ENCODE results near the gene PSMB7.

PSMB7 gene

GRCh38 chr9:124322618-124323432 is 92.4 kb downstream of the PSMB7 start:
- no peak for DNase-seq

DNA sequence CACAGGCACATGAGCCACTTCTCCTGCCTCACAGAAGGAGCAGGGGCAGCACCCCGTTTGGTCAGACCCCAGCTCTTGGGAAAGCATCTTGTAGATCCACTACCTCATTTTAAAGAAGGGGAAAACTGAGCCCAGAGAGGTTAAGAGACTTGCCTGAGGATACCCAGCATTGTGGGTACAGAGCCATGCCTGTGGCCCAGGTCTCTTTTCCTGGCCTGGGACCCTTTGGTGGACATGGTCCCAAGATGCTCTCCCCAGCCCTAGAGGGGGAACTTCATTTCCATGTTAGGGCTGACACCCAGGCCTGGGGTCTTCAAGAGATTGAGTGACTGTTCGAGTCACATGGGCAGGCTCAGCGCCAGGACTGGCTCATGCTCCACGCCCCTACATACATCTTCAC is 93.3 kb downstream of the PSMB7 start:
- no peak for DNase-seq

- no peak for DNase-seq
These were observed 93.8 kb downstream of the PSMB7 start for GRCh38 chr9:124321416-124321815.

DNA sequence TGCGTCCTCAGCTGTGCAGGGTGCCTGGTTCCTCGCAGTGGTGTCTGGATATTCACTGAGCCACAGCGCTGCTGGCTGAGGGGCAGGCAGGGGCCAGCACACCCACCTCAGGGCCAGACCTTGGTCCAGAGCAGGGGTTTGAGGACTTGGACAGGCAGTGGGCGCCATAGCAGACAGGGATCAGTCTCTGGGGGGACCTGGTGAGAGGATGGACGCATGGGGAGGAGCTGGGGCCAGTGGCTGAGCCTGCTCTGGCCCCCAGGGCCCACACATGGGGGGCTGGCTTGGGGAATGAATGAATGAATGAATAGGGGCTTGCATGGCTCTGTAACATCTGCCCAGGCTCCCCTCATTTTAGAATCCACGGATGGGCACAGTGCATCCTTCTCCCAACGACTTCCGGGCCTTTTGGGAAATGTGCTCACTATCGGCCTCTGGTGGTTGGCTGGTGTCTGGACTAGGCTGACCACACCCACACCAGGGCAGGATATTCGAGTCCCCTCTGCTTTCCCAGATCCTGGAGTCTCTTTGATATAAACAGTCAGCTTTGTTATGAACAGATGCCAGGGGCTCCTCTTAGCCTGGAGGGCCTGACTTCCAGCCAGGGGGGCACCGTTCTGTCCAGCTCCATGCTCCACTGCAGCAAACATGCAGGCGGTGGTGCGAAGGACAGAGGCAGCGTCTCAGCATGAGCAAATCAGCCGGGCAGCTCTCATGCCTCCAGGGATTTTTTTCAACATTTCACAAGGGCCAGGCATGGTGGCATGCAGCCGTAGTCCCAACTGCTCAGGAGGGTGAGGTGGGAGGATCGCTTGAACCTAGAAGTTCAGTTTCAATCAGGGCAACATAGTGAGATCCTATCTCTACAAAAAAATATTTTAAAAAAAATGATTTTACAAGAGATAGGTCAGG is 94.9 kb downstream of the PSMB7 start:
- DNase-seq: peak; percentile 61 to 67

- no peak for DNase-seq
These were observed 99.4 kb downstream of the PSMB7 start for GRCh38 chr9:124315882-124316281.

DNA sequence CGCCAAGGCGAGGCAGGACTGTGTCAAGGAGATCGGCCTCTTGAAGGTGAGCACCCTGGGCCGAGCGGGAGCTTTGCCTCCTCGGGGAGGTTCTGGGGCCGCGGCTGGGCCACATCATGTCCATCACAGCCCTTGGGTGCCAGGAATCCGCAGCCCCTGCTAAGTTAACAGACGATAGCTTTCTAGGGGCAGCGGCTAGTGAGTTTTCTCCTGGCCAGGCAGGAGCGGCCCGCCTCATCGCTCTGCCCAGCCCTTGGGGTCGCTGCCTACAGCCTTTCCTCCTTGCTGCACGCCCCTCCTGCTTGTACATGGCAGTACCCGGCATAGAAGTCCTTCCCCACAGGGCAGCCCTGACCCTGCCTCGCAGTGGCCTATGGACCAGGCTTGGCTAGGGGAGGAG is 101.3 kb downstream of the PSMB7 start:
- no peak for DNase-seq

DNA sequence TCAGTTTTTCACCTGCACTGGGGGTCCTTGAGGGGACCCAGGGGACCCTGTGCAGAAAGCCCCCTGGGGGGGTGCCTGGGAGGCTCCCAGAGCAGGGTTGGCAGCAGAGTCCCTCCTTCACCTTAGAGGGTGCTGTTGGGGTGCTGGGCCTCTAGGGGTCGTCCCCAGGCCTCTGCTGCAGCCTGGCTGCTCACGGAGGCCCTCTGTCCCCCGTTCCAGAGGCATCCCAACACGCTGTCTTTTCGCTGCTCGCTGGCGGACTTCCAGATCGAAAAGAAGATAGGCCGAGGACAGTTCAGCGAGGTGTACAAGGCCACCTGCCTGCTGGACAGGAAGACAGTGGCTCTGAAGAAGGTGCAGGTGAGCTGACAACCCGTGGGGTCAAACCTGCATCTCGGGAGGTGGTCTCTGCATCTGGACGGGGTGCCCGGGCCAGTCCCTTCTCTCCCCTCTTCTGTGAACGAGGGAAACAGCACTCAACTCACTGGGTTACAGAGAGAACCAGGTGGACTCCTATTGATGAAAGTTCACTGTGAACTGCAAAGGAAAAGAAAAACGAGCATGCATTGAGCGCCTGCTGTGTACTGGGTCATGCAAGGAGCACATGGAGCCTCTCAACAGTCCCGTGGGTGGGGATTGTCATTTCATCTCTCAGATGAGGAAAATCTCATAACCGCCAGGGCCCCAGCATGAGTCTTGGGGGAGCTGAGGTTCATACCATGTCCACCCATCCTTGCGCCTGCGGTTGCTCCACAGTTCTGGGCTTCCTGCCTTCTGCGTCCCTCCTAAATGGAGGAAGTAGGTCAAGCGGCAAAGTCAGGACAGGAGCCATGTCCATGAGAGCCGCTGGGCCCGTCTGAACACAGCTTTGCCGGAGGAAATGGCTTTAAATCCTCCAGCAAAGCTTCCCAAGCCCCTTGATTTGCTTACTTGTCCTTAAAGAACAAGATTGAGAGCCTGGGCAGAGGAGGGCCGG is 102.7 kb downstream of the PSMB7 start:
- no peak for DNase-seq

DNA sequence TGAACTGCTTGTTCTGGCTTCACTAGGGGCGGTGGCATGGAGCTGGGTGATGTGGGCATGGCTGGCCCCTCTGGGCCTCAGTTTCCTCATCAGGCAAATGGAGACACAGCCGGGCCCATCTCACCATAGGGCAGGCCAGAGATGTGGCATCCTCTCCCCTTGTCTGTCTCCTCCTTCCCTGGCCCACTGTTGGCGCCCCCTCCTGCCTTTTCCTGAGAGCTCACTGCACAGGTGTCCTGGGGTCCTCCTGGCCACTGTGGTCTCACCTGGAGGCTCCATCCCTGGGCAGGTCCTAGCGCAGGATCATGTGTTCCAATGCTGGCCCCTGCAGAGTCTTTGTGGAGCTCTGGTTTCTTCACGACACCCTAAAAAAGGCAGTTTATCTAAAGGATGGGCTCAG is 104.0 kb downstream of the PSMB7 start:
- no peak for DNase-seq

DNA sequence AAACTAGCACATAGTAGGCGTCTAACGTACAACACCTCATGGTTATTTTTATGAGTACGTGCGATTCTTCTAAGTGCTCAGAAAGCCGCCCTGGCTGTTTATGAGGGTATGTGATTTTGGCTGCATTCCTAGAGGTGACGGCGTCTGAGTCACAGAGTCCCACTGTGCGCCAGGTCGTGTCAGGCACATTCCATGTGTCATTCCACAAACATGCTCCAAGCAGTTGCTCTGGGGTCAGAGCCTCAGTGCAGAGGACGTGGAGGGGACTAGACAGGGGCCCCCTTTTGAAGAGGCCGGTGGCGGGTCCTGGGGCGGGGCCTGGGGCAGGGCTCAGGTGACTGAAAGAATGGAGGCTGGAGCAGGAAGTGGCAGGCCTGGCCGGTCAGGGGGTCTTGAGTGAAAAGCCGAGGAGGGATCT is 105.6 kb downstream of the PSMB7 start:
- no peak for DNase-seq

- no peak for DNase-seq
These were observed 106.4 kb downstream of the PSMB7 start for GRCh38 chr9:124308606-124309491.

DNA sequence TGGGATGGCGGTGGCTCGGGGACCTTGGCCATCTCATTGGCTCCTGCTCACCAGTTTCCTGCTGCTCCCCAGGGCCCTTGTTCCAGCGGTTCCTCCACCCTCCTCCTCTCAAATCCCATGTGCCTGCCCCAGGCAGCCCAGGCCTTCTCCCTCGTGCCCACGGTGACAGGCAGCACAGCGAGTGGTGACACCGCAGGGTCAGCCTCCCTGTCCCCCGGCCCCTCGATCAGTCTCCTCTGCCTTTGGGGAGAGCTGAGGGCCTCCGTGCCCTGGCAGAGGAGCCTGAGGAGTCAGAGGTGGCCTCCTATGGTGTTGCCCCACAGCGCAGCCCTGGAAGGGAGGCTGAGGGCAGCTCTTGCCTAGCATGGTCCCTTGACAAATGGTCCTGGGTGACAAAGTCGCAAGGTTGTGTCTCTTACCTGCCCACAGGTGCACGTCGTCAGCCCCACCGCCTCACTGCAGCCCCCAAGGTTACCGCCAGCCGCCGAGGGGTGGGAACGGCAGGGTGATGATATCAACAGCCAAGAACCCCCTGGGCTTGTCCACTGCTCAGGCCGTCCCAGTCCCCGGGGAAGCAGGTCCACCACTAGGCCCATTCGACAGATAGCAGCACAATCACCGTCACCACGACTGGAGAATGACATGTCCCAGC is 107.7 kb downstream of the PSMB7 start:
- DNase-seq: no peak

- DNase-seq: no peak
These were observed 109.0 kb downstream of the PSMB7 start for GRCh38 chr9:124306098-124306735.

DNA sequence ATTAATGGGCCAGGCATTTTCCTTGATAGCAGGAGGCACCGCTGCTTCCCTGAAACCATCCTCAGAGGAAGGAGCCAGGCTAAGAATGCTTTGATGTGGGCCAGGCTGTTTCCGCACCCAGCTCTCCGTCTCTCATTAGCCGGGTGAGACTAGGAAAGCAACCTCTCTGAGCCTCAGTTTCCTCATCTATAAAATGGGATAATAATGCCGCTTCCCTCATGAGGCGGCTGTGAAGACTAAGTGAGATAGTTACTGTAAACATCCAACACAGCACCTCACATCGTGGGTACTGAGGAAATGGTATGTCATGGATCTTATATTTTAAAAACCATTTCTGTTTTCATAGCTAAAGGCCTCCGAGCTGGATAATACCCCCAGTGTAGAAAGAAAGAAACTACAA is 111.0 kb downstream of the PSMB7 start:
- no peak for DNase-seq

GRCh38 chr9:124303762-124304161 is 111.5 kb downstream of the PSMB7 start:
- DNase-seq: no peak
